GM12878 (cell line): ENCODE results near the gene CFHR3. TPM values are rescaled to one million over a fixed set of nuclear protein-coding genes. Genes with fewer than 3 reads are reported as not detected.
"Not testable (repeated sequence)": the region's sequence is repeated elsewhere in the genome, so short reads cannot be mapped to it uniquely, and the experiment has no call there.

Experiments used
- ATAC-seq: fragments of 200-7000 bp; cut with Tn5 transposase; 3 replicates; pipeline ENCODE4 v1.9.1; 2020; ENCODE audit warnings: mild to moderate bottlenecking, moderate library complexity
- BruUV-seq: library from RNA; stranded (reverse); fragments of 400-500 nt; replicated peaks from 2 replicates; lab custom pipeline; 2021; lab: Mats Ljungman, UMichigan
- CTCF ChIA-PET: fragments of 300-600 bp; sonication (Branson Sonifier 250); formaldehyde crosslinking; extraction: SDS; loops from one replicate; lab custom pipeline; 2021; ENCODE audit warnings: inconsistent platforms; lab: Yijun Ruan, JAX
- POLR2A ChIA-PET: fragments of 350-600 bp; formaldehyde crosslinking; extraction: SDS; loops from one replicate; lab custom pipeline; 2021; ENCODE audit warnings: inconsistent platforms; lab: Charles Lee
- RAD21 ChIA-PET: fragments of 300-600 bp; sonication (Branson Sonifier 250); formaldehyde crosslinking; loops from one replicate; lab custom pipeline; 2023; ENCODE audit warnings: antibody characterized with exemption; ENCODE audit not compliant: unreplicated experiment; lab: Charles Lee
- SMC1A ChIA-PET: fragments of 300-600 bp; sonication (Branson Sonifier 250); formaldehyde crosslinking; loops from one replicate; lab custom pipeline; 2023; ENCODE audit not compliant: unreplicated experiment, uncharacterized antibody; lab: Charles Lee
- DNase-seq: peaks from one replicate; pipeline ENCODE4 v3.0.0-alpha.2; 2011; ENCODE audit warnings: low read depth, low spot score
- FAIRE-seq: peaks from 3 replicates; lab custom pipeline; 2011; peaks lifted over from hg19 to GRCh38; lab: Jason Lieb, UNC
- H2AFZ ChIP-seq: 2 replicates; pipeline ENCODE4 v1.6.0; 2011; ENCODE audit warnings: low read depth, low read length, control low read depth; ENCODE audit not compliant: control insufficient read depth
- H3K27ac ChIP-seq: 2 replicates; pipeline ENCODE4 v1.5.1; 2011; ENCODE audit warnings: control low read depth; ENCODE audit not compliant: control insufficient read depth, insufficient read depth
- H3K27me3 ChIP-seq, 2 experiments: replicated peaks in 1 of 2; 2 replicates each; pipeline versions ENCODE4 v1.6.0 to v1.6.1; 2011; ENCODE audit warnings: low read length in 1 of 2; ENCODE audit not compliant: control insufficient read depth in 2 of 2, insufficient read depth in 2 of 2
- H3K36me3 ChIP-seq, 2 experiments: 2 replicates each; pipeline ENCODE4 v1.5.1; 2011; ENCODE audit warnings: low read length in 1 of 2; ENCODE audit not compliant: control insufficient read depth in 2 of 2, insufficient read depth in 2 of 2
- H3K4me1 ChIP-seq: 2 replicates; pipeline ENCODE4 v1.6.1; 2011; ENCODE audit warnings: mild to moderate bottlenecking, low read length, moderate library complexity, mixed read lengths; ENCODE audit not compliant: control insufficient read depth, insufficient read depth
- H3K4me2 ChIP-seq: 2 replicates; pipeline ENCODE4 v1.6.0; 2011; ENCODE audit warnings: control low read depth; ENCODE audit not compliant: control insufficient read depth, insufficient read depth
- H3K4me3 ChIP-seq: fragments of 200-600 bp; sonication (generic); 2 replicates; pipeline ENCODE4 v1.5.1; 2016
- H3K79me2 ChIP-seq: 2 replicates; pipeline ENCODE4 v1.6.0; 2011; ENCODE audit warnings: low read length; ENCODE audit not compliant: control insufficient read depth, insufficient read depth
- H3K9ac ChIP-seq: 2 replicates; pipeline ENCODE4 v1.8.0; 2011; ENCODE audit warnings: low read length, control low read depth, mixed read lengths; ENCODE audit not compliant: control insufficient read depth, insufficient read depth
- H3K9me3 ChIP-seq: replicated peaks from 3 replicates; pipeline ENCODE4 v1.5.1; 2011; ENCODE audit warnings: mild to moderate bottlenecking, low read length; ENCODE audit not compliant: control insufficient read depth, insufficient read depth
- H4K20me1 ChIP-seq: 2 replicates; pipeline ENCODE4 v1.6.0; 2011; ENCODE audit not compliant: control insufficient read depth, insufficient read depth
- KDM1A ChIP-seq: fragments of 200-600 bp; sonication (generic); IDR thresholded peaks from 2 replicates; pipeline ENCODE4 v1.6.1; 2016; ENCODE audit warnings: borderline replicate concordance
- MTA3 ChIP-seq: IDR thresholded peaks from 2 replicates; pipeline ENCODE4 v1.6.1; 2012; ENCODE audit warnings: low read length, inconsistent platforms, borderline replicate concordance
- NR2C1 ChIP-seq: fragments of 450-650 bp; IDR thresholded peaks from 2 replicates; pipeline ENCODE4 v1.6.1; 2017; ENCODE audit warnings: antibody characterized with exemption, mild to moderate bottlenecking, moderate library complexity
- NRF1 ChIP-seq: conservative IDR thresholded peaks from 2 replicates; pipeline ENCODE4 v1.6.1; 2011; ENCODE audit warnings: mild to moderate bottlenecking, low read depth, low read length, improper control_type of control experiment
- PAX8 ChIP-seq: fragments of 450-650 bp; IDR thresholded peaks from 2 replicates; pipeline ENCODE4 v1.6.1; 2017; ENCODE audit warnings: mild to moderate bottlenecking, moderate library complexity
- RFX5 ChIP-seq: IDR thresholded peaks from 2 replicates; pipeline ENCODE4 v1.6.1; 2011; ENCODE audit warnings: low read depth, low read length, improper control_type of control experiment
- SMAD1 ChIP-seq: fragments of 450-650 bp; IDR thresholded peaks from 2 replicates; pipeline ENCODE4 v1.6.1; 2018; ENCODE audit warnings: mild to moderate bottlenecking, low read depth; ENCODE audit not compliant: partially characterized antibody
- ZBTB33 ChIP-seq: fragments of 450-650 bp; IDR thresholded peaks from 2 replicates; pipeline ENCODE4 v1.6.1; 2017; ENCODE audit warnings: mild to moderate bottlenecking
- WGBS: methylation state at CpG from one replicate; pipeline ENCODE4 v1.1.6; 2016; ENCODE audit warnings: low lambda C conversion rate; ENCODE audit not compliant: insufficient replicate concordance, insufficient coverage; ENCODE audit errors: missing lambda C conversion rate; 5-methylcytosine and 5-hydroxymethylcytosine counted together
- in situ Hi-C: fragments of 300-500 bp; cut with MboI; formaldehyde crosslinking; loops from 9 replicates; pipeline ENCODE4 v1.14.3; 2018; ENCODE audit warnings: mixed read lengths
- intact Hi-C: fragments of 100-400 bp; cut with micrococcal nuclease; formaldehyde crosslinking; loops from one replicate; pipeline ENCODE4 v1.14.2; 2022; ENCODE audit not compliant: unreplicated experiment
- polyA plus RNA-seq, 11 experiments: library from polyadenylated mRNA; depleted of rRNA in 4 of 11; unstranded in 6 of 11; stranded (reverse) in 5 of 11; fragments of >200 nt; fragmentation: Nextera tagmentation in 4 of 11; fragmentation: Illumina TruSeq in 1 of 11; extraction: Ambion mirVana in 4 of 11; extraction: Trizol in 1 of 11; gene quantifications; 1 replicate in 1 of 11; 2 replicates in 10 of 11; pipeline versions ENCODE4 v1.2.1 to v1.2.3, GENCODE V29; 2011 to 2016; ENCODE audit warnings: inconsistent platforms in 2 of 11, missing spikeins in 2 of 11, low read depth in 1 of 11
- total RNA-seq, 4 experiments: library from RNA; depleted of rRNA in 3 of 4; stranded (reverse); fragments of >200 nt in 3 of 4; fragmentation: Illumina TruSeq in 1 of 4; extraction: Trizol in 1 of 4; gene quantifications; 2 replicates each; pipeline versions ENCODE4 v1.2.1 to v1.2.3, GENCODE V29; 2013 to 2021

CFHR3 gene
- total and polyA plus RNA-seq, 10 of the 15 experiments (the other 5 are each of a cell fraction or from before 2014, with no cell fraction given) = 0.17 TPM; not detected in 9

- TF ChIP-seq PAX8 (no peak), SMAD1 (no peak), KDM1A (no peak), NRF1 (no peak), NR2C1 (no peak), RFX5 (no peak), ZBTB33 (no peak), MTA3 (no peak)
Observed at GRCh38 chr1:196797891-196798290, 23.3 kb downstream of the CFHR3 start (continued).

DNA sequence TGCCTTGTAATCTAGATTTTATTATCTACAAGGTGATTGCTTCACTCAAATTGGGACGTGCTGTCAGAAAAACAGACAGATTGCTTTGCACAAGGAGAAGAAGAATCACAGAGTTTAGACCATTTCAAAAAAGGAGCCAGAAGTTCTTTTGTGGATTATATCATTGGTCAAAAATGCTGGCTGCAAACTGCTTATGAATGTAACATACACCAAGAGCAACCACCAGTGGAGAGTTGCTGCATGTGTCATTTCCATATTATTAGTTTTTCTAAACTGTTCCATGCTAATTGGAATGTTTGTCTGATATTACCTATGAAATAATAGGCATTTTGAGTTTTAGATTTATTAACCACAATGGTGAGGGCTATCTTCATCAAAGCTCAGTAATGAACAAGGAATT lies 27.3 kb downstream of the CFHR3 start:
- H3K4me2 ChIP-seq, H4K20me1 ChIP-seq, DNase-seq, POLR2A ChIA-PET, H3K27ac ChIP-seq, intact Hi-C loops, H3K4me3 ChIP-seq, BruUV-seq, RAD21 ChIA-PET, H3K4me1 ChIP-seq, H3K79me2 ChIP-seq, SMC1A ChIA-PET, H3K27me3 ChIP-seq, H3K36me3 ChIP-seq, ATAC-seq, H2AFZ ChIP-seq, H3K9me3 ChIP-seq, H3K9ac ChIP-seq, in situ Hi-C loops, CTCF ChIA-PET, FAIRE-seq: not testable (repeated sequence)
- 33% methylated on average over 1 of the region's 1 CpG for WGBS
